Left lung (tissue), 10 donors: ENCODE data around the gene ZNF653. TPM values are rescaled to one million over a fixed set of nuclear protein-coding genes. Genes with fewer than 3 reads are reported as not detected.

ENCODE experiments used
- ATAC-seq: fragments of 200-7000 bp; cut with Tn5 transposase; one replicate; pipeline ENCODE4 v1.9.1; 2020; ENCODE audit warnings: moderate library complexity
- DNase-seq, 4 donors: peaks; one replicate each; pipeline ENCODE4 v3.0.0-alpha.2; 2013 to 2020
- H3K27ac ChIP-seq, 2 donors: fragments of 200-600 bp; sonication (generic) in 1 of 2; one replicate each; pipeline versions ENCODE4 v1.5.0 to v1.8.0; 2020 to 2021
- H3K27me3 ChIP-seq, 2 donors: fragments of 200-600 bp; sonication (generic) in 1 of 2; one replicate each; pipeline versions ENCODE4 v1.5.0 to v1.8.0; 2020 to 2021
- H3K36me3 ChIP-seq, 2 donors: fragments of 200-600 bp; sonication (generic) in 1 of 2; one replicate each; pipeline versions ENCODE4 v1.5.0 to v1.8.0; 2020 to 2021
- H3K4me1 ChIP-seq, 2 donors: fragments of 200-600 bp; one replicate each; pipeline ENCODE4 v1.8.0; 2021
- H3K4me3 ChIP-seq, 2 donors: fragments of 200-600 bp; sonication (generic) in 1 of 2; one replicate each; pipeline versions ENCODE4 v1.5.0 to v1.8.0; 2020 to 2021; ENCODE audit warnings: mild to moderate bottlenecking in 1 of 2
- H3K9me3 ChIP-seq, 2 donors: fragments of 200-600 bp; sonication (generic) in 1 of 2; one replicate each; pipeline versions ENCODE4 v1.5.0 to v1.8.0; 2020 to 2021
- intact Hi-C, 2 donors: fragments of 100-400 bp; cut with DNase I; formaldehyde crosslinking; loops; one replicate each; pipeline versions ENCODE4 v1.11.2 to v1.14.2; 2022
- polyA plus RNA-seq, 6 donors: library from polyadenylated mRNA; unstranded; fragments of 120-200 nt; gene quantifications; one replicate each; pipeline ENCODE4 v1.2.1, GENCODE V29; 2013; ENCODE audit not compliant: insufficient read length in 6 of 6
- total RNA-seq, 2 donors: library from RNA; stranded (reverse); fragmentation: NEBNext Ultra II Directional; extraction: Animal tissue kit (Norgen Biotek cat#: 25700); gene quantifications; one replicate each; pipeline ENCODE4 v1.2.1, GENCODE V29; 2021
- TF ChIP-seq, protein P1 (sequence below), 2 donors: fragments of 200-600 bp; sonication (generic) in 1 of 2; IDR thresholded peaks; one replicate each; pipeline versions ENCODE4 v1.5.0 to v1.8.0; 2021; ENCODE audit warnings: antibody characterized with exemption in 2 of 2
- donor health status: DM: no; HTN: yes; CAD: no.
- donor health status: DM: no; HTN: no; CAD: no.

ZNF653 gene
- total and polyA plus RNA-seq, 8 donors = 7.3 to 10.1 (median 8.3) TPM

DNA sequence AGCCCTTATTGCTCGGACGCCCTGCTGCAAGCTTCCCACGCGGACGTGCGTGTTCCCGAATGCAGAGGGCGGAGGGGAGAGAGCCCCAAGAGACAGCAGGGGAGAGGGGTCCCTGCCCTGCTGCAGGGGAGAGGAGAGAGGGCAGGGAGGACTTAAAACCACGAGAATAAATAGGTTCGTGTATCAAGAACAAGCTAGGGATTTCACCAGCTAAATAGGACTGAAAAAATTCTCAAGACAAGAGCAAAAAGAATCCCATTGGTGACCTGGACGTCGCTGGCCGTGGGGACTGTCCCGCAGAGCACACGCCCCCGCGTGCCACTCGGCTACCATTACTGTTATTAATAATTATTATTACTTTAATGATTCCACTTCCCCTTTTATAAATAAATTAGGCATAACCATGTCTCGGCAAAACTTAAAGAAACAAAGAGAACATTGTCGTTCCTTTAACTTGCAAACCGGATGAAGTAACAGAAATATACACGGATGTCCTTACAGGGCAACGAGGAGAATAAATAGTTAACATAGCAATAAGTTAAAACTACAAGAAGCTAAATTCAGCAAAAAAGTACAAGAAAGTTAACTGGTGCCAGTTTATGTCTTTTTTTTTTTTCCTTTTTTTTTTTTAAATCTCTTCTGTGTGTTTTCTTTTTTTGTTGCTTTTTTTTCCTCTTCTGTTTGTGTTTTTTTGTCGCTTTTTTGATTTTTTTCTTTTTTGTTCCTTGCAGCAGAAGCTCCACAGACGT lies 53.6 kb downstream of the ZNF653 start:
- TF ChIP-seq, protein P1, sequence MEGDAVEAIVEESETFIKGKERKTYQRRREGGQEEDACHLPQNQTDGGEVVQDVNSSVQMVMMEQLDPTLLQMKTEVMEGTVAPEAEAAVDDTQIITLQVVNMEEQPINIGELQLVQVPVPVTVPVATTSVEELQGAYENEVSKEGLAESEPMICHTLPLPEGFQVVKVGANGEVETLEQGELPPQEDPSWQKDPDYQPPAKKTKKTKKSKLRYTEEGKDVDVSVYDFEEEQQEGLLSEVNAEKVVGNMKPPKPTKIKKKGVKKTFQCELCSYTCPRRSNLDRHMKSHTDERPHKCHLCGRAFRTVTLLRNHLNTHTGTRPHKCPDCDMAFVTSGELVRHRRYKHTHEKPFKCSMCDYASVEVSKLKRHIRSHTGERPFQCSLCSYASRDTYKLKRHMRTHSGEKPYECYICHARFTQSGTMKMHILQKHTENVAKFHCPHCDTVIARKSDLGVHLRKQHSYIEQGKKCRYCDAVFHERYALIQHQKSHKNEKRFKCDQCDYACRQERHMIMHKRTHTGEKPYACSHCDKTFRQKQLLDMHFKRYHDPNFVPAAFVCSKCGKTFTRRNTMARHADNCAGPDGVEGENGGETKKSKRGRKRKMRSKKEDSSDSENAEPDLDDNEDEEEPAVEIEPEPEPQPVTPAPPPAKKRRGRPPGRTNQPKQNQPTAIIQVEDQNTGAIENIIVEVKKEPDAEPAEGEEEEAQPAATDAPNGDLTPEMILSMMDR (IDR thresholded peaks at IDR 0.05) = no peak
- Histone ChIP-seq H3K27ac (no peak overlapping the region), H3K36me3 (peaks cover 0 to 41% of the 10 kb centered on the region in 2 donors), H3K9me3 (no peaks in the 10 kb centered on the region), H3K4me3 (no peak overlapping the region), H3K4me1 (no peaks in the 10 kb centered on the region), H3K27me3 (peaks cover 0 to 12% of the 10 kb centered on the region in 2 donors)
- DNase-seq (peak in 2 of 4 donors; percentile 11 to 59), ATAC-seq (no peak)
- intact Hi-C loops = no loop called here

GRCh38 chr19:11451327-11451870 lies 54.2 kb downstream of the ZNF653 start:
- Histone ChIP-seq H3K9me3 (no peaks in the 10 kb centered on the region), H3K27me3 (peaks cover 0 to 11% of the 10 kb centered on the region in 2 donors), H3K4me3 (no peak overlapping the region), H3K36me3 (peaks cover 0 to 47% of the 10 kb centered on the region in 2 donors), H3K4me1 (no peaks in the 10 kb centered on the region), H3K27ac (no peak overlapping the region)
- ATAC-seq = no peak
- no peak for DNase-seq
- TF ChIP-seq, protein P1 (IDR thresholded peaks at IDR 0.05) = no peak
- intact Hi-C loops = no loop called here

- Histone ChIP-seq H3K4me3 (no peak overlapping the region), H3K27ac (no peak overlapping the region), H3K9me3 (no peaks in the 10 kb centered on the region), H3K27me3 (peaks cover 0 to 11% of the 10 kb centered on the region in 2 donors), H3K36me3 (peaks cover 0 to 53% of the 10 kb centered on the region in 2 donors), H3K4me1 (no peaks in the 10 kb centered on the region)
- DNase-seq = no peak
- TF ChIP-seq, protein P1 (IDR thresholded peaks at IDR 0.05) = no peak
- intact Hi-C loops = no loop called here
- ATAC-seq = no peak
Observed at GRCh38 chr19:11450570-11451326, 54.9 kb downstream of the ZNF653 start.

DNA sequence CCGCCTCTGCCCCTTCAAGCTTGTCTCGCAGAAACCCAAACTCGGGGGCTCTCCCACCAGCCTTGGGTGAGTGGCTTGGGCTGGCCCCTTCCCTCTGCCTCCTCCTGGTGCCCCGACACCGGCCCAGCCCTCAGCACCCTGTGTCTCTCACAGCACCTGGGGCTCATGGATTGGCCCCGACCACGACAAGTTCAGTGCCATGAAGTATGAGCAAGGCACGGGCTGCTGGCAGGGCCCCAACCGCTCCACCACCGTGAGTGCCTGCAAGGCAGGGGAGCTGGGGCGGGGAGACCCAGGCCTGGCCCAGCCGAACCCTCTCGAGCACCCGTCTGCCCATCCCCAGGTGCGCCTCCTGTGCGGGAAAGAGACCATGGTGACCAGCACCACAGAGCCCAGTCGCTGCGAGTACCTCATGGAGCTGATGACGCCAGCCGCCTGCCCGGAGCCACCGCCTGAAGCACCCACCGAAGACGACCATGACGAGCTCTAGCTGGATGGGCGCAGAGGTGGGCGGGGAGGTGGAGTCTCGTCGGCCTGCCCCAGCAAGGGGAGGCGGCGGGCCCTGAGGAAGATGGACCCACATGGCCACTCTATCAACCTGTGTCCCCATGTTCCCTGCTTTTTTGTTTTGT lies 56.6 kb downstream of the ZNF653 start:
- H3K4me1 ChIP-seq = no peaks in the 10 kb centered on the region
- TF ChIP-seq, protein P1 (IDR thresholded peaks at IDR 0.05) = no peak
- DNase-seq (peak in 1 of 4 donors; percentile 80), ATAC-seq (no peak)
- H3K4me3 ChIP-seq = no peak overlapping the region
- H3K9me3 ChIP-seq = no peaks in the 10 kb centered on the region
- H3K27me3 ChIP-seq = peaks cover 0 to 7% of the 10 kb centered on the region in 2 donors
- intact Hi-C loops = loop anchor here in 1 of 2 donors (10.0 kb wide), 1 partner anchor 154 kb away; the partner anchor contains the start of gene TSPAN16
- H3K36me3 ChIP-seq = peaks cover 0 to 71% of the 10 kb centered on the region in 2 donors
- H3K27ac ChIP-seq = no peak overlapping the region
